Measurements from ENCODE around the gene ATP10A.

Gene ATP10A

DNA sequence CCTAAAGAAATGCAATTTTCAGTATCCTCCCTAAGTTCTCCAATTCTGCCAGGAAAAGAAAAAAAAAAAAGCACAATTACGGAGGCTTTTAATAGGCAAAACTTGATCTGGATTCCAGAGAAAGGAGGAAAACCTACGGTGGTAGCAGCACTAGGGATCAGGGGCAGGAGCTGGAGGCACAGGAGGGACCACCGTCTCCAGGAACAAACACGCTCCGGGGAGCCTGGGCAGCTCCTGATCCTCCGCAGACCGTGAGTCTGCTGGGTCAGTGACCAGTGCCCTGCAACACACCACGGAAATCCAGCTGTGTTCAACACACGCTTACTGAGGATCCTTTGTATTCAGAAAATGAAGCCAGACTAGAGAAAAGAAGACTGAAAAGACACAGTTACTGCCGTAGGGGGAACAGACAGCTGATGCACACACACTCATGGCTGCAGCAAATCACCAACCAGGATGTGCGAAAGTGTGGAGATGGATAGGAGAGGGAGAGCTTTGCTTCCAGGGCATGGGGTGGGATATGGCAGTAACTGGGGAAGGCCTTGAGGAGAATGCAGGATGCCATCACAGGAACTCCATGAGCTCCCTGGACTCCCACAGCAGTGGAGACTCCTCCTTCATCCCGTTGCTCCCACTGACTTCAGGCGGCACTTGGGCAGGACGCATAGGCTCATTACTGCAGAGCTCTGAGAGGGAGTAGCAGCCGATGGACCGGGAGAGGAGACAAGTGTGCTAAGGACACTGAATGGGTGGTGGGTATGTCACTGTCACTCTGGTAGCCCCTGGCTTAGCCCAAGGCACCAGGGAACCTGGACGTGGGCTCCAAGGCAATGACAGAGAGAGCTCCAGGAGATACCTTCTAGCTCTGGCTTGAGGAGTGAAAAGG, 167.0 kb downstream of the ATP10A start:
- DNase-seq (ENCODE audit: low read depth): no peak

- no peak for DNase-seq (ENCODE audit: low read depth)
Observed at GRCh38 chr15:25694823-25695312, 168.3 kb downstream of the ATP10A start.

DNA sequence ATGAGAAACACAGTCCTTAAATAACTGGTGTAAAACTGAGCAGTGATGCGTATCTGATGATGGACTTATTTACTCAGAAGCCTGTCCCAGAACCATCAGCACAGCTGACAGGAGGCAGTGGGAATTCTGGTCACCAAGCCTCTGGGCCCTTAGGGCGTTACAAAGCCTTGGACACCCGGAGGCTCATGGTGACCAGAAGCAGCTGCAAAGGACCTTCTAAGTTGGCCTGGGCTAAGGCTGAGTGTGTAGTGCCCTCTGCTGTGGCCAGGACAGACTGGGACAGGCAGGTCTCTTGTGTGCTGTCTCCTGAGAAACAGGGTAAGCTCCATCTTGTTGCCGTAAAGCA, 168.9 kb downstream of the ATP10A start:
- no peak for DNase-seq (ENCODE audit: low read depth)

DNA sequence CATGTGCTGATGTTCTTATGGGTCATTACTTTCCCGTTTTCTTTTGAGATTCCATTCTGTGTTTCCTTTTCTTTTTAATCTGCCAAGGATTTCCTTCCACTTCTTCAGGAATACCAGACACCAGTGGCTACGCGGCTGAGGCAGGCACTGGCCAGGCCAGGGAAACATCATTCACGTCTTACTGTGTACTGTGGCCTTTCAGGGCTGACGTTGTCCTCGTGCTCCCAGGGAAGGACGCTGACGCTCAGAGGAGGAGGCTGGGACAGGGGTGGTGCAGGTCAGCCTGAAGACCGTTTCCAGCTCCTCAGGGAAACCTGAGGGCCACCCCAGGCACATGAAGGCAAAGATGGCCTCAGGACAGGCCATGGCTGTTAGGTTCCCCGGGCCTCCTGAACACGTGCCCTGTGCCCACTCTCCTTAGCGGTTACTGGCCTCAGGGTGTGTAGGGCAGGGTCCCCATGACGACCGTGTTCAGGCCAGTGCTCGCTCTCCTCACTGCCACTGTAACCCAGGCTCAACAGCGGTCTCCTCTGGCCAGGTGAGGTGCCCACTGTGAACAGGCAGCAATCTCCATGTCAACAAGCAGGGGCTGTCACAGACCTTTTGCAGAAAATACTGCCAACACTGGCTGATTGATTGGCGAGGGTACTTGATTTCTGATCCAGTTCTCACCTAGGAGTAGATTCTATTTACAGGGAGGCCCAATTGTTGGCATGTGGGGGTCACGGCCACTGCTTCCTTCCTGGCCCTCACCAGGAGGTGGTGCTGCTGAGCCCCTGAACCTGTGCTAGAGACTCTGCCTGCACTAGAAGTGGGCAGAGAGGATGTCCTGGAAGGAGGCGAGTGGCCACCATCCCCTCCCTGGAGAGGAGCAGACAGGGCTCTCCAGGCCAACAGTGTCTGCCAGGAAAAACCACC, 169.5 kb downstream of the ATP10A start:
- peak; percentile 15 for DNase-seq (ENCODE audit: low read depth)

DNA sequence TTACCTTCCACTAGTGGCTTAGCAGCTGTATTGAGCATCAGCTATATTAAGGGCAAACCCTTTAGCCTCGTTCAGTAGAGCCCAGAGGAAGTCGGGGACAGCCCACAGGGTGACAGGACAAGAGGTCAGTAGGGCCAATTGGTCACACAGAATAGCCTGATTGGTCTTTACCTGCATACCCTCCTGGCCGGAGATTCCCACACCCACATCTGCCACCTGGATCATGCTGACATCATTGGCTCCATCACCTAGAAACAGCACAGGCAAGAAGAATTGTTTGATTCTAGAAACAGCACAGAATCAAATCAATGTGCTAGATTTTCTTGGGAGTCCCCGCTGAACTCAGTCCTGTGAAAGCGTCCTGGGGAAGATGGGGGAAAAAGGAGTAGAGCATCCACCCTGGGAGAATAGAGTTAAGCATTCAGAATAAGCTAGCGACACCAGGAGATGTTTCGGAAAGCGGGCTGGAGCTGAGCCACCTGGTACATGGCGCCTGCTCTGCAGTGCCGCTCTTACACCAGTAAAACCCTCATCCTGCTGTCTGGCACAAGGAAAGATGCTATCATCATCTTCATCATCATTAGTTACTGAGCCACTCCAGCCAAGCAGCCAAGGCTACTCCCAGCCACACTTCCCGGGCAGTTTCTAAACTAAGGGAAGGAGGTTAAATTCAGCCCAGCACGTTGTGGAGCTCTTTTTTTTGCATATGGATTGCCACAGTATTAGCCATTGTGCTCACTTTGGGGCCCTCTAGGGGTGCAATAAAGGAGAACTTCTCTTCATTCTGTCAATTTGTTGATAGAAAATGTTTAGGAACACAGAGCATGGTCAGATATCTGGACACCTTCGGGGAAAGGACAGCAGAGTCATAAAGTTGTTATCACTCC, 171.3 kb downstream of the ATP10A start:
- DNase-seq (ENCODE audit: low read depth): no peak

DNA sequence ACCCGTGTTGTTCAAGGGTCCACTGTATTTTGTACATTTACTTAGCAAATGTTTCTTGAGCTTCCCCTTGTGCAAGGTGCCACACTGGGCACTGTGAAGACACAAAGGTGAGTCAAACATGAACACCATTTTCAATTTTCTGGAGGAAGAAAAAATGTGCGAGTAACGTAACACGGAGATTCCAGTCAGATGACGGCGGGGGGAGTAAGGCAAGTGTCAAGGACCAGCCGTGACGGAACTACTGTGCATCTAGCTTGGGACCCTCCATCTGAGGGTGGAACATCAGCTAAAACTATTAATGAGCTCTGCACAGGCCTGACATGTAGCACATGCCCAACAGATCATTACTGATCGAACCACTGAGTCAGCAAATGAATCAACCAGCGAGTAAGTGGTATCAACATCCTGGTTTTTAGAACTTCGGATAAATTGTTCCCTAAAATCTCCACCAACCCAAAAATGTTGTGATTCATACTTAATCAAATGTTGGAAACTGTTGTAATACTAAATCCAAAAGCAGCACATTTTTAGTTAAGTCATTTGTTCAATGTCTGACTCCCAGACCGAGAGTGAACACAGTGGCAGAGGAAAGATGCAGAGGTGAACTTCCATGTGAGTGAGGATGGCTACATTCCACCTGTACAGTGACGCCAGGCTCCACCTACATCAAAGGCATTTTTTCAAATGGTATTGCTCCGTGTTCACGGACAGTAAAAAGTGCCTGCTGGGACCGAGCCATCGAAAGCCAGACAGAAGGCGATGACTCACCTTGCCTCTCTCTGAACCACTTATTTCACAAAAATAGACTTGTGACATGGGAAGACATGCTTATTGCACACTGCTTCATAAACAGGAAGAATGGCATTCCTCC, 172.2 kb downstream of the ATP10A start:
- DNase-seq (ENCODE audit: low read depth): no peak

GRCh38 chr15:25689592-25689991, 173.5 kb downstream of the ATP10A start:
- DNase-seq (ENCODE audit: low read depth): no peak

DNA sequence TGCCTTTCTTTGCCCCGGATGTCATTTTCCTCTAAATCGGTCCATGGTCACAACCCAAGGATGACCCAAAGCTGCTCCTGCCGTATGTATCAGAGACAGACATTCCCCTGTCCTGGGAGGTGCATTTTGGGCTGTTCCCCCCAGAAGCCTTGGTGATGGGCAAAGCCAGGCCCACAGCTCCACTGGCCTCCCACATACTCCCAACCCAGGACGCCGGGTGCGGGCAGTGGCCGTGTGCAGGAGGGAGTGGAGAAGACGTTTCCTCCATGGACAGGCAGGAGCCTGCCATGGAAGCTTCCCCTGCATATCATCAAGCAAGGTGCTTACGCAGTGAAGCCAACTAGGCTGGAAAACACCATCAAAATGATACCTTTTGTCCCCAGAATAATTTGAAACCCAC, 175.0 kb downstream of the ATP10A start:
- no peak for DNase-seq (ENCODE audit: low read depth)

GRCh38 chr15:25687689-25688088, 175.4 kb downstream of the ATP10A start:
- DNase-seq (ENCODE audit: low read depth): no peak

DNA sequence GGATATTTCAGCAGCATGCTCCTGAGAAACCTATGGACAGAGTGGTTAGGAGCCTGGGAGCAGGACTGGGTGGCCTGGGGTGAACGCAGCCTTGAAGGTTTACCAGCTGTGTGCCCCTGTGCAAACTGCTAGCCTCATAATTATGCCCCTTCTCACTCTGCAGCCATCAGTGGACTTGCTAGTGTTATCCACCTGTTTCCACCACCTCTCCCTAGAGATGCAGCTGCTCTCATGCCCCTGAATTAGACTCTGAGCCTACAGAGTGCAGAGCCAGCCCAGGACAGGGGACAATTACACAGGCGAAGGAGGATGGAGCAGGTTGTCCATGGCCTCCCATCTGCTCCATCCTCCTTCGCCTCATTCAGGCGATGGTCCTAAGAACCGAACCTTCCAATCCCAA, 175.9 kb downstream of the ATP10A start:
- DNase-seq (ENCODE audit: low read depth): no peak

- no peak for DNase-seq (ENCODE audit: low read depth)
Observed at GRCh38 chr15:25686780-25687179, 176.3 kb downstream of the ATP10A start.

DNA sequence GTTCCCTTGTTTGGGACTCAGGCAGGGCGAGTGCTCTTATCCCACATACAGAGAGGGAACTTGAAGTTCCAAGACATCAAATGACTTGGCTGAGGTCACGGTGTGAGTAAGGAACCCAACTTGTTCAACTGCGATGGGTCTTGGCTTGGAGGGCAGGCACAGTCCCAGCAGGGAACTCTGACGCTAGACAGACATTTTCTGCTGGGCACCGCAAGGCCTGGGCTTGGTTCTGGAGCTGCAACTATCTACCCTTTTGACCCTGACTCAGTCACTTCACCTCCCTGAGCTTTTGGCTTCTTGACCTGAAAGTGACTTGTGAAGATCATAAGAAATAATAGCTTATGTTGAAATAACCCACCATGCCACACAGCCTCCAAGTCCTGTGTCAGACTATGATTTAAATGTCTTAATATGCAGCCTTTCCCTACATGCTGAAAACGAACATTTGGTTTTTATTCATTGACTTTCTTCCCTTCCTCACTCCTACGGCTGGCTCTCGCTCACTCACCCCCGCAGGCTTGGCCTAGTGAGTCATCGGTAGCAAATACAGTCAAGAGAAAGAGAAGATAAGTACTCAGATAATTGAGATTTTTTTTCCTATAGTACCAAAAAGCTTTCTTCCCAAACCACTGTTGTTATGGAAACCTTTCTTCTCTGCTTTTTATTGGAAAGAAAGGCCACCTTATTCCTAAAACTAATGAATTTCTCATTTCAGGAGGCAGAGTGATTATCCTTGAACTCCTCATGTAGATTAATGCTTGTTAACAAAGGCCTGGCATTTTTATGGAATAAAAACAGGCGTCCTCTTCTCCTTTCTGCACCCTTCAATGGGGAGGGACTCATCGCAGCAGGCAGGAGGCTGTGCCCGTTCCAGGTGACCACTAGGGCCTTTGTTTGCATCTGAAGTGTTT, 178.4 kb downstream of the ATP10A start:
- no peak for DNase-seq (ENCODE audit: low read depth)

DNA sequence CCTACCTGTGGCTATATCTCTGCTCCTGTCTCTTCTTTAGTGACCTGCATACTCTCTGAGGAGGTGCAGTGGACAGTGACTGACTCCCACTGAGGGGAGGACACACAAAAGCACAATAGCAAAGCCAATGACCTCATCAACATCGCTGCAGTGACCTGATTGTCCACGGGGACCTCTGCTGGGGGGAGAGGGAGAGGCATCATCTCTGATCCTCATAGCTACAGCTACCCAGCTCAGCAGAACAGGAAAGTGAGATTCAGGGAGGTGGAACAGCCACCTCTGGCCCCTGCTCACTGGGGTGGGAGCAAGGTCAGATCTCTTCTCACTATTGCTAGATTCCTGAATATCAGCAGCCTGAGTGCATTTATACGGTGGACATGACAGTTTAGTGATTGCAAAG, 179.2 kb downstream of the ATP10A start:
- DNase-seq (ENCODE audit: low read depth): no peak

DNA sequence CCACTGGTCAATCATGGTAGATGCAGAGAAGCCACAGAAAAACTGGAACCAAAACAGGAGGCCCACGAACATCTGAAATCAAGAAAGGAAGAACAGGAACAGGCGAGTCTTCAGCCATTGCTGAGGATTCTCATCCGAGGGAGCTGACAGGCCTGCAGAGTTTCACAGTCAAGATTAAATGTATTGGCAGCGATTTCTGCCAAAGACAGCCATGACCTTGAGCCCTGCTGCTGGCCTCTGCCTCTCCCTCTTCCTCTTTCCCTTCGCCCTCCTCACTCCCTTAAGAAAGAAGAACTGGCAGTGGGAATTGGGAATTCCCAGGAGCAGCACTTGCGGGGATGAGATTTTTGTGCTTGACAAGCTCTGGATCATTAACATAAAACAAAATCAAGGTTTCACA, 179.7 kb downstream of the ATP10A start:
- no peak for DNase-seq (ENCODE audit: low read depth)

GRCh38 chr15:25682340-25682739, 180.8 kb downstream of the ATP10A start:
- no peak for DNase-seq (ENCODE audit: low read depth)

GRCh38 chr15:25680686-25681025, 182.5 kb downstream of the ATP10A start:
- DNase-seq (ENCODE audit: low read depth): no peak

DNA sequence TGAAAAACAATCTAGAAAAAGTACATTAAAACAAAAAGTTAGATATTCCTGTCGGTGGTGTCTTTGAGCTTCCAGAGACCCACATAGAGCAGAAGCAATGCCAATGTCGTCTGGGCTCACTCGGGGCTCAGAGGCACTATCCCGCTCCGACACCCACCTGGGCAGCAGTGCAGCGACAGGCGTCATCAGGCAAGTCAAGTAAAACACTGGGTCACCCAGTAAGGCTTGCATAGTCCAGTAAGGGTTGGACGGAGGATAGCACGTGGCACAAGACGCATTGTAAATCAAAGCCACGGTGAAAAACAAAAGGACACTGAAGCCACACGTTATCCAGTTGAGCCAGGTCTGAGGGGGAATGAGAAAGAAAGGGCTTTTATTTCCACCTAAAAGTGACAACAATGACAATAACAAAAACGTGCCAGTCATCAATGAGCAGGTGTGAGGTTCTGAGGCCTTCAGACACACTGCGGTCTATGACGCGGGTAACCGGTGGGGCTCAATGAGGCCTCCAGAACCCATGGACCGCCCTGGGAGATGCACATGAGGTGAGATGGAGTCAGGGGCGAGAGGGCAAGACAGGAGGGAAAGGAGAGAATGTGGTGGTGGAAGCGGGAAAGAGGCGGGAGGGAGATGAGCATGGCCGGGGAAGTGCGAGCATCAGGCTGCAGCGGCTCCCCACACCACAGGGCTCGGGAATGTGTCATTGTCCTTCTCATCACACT, 183.0 kb downstream of the ATP10A start:
- DNase-seq (ENCODE audit: low read depth): no peak

DNA sequence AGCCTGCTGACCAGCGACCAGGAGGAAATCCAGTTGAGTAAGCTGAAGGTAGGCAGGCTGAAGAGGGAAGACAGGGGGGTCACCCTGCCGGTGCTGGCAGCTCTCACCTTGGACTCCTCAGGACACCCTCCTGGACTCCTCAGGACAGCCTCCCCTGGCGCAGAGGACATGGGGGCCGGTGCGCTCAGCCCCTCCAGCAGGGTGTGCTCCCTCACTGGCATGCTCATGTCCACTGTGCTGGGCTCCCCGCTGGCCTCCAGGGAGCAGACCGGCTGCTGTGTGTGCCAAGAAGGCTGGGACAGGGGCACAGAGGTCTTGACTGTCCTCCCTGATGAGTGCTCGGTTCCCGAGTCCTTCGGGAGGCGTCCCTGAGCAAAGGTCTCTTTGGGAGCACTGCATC, 183.6 kb downstream of the ATP10A start:
- no peak for DNase-seq (ENCODE audit: low read depth)

- no peak for DNase-seq (ENCODE audit: low read depth)
Observed at GRCh38 chr15:25678500-25678855, 184.6 kb downstream of the ATP10A start.

Measured in activated T-cell treated with anti-CD3 and anti-CD28 coated beads for 1 hour (primary cell).